ENCODE data around the gene FOXD4L6.
"Not testable (repeated sequence)": the region's sequence is repeated elsewhere in the genome, so short reads cannot be mapped to it uniquely, and the experiment has no call there.

Gene FOXD4L6

GRCh38 chr9:41098759-41099158 is 29.7 kb downstream of the FOXD4L6 start:
- DNase-seq = not testable (repeated sequence)

- not testable (repeated sequence) for DNase-seq
Measured at GRCh38 chr9:41095060-41095459, 33.4 kb downstream of the FOXD4L6 start.

- not testable (repeated sequence) for DNase-seq
Measured at GRCh38 chr9:41094010-41094773, 34.3 kb downstream of the FOXD4L6 start.

GRCh38 chr9:41090922-41091321 is 37.6 kb downstream of the FOXD4L6 start:
- DNase-seq = not testable (repeated sequence)

GRCh38 chr9:41090386-41090785 is 38.1 kb downstream of the FOXD4L6 start:
- not testable (repeated sequence) for DNase-seq

GRCh38 chr9:41088450-41089059 is 39.9 kb downstream of the FOXD4L6 start:
- not testable (repeated sequence) for DNase-seq

- not testable (repeated sequence) for DNase-seq
Measured at GRCh38 chr9:41087929-41088328, 40.6 kb downstream of the FOXD4L6 start.

- DNase-seq = not testable (repeated sequence)
Measured at GRCh38 chr9:41087157-41087780, 41.2 kb downstream of the FOXD4L6 start.

GRCh38 chr9:41086685-41087084 is 41.8 kb downstream of the FOXD4L6 start:
- DNase-seq = not testable (repeated sequence)

- not testable (repeated sequence) for DNase-seq
Measured at GRCh38 chr9:41086215-41086614, 42.3 kb downstream of the FOXD4L6 start.

GRCh38 chr9:41082358-41082757 is 46.1 kb downstream of the FOXD4L6 start:
- DNase-seq = not testable (repeated sequence)

GRCh38 chr9:41079464-41079863 is 49.0 kb downstream of the FOXD4L6 start:
- not testable (repeated sequence) for DNase-seq

GRCh38 chr9:41077586-41077985 is 50.9 kb downstream of the FOXD4L6 start:
- DNase-seq = not testable (repeated sequence)

Data from NCI-H446 (cell line).